Stimulated activated CD8-positive, alpha-beta memory T cell treated with anti-CD3 and anti-CD28 coated beads, Interleukin-4, amount 100 ng/mL, for 24 hours (primary cell): ENCODE measurements around the gene MSGN1.

Source experiments
- DNase-seq: peaks from one replicate; pipeline ENCODE4 v3.0.0-alpha.2; 2020; ENCODE audit warnings: low read depth

MSGN1 gene

DNA sequence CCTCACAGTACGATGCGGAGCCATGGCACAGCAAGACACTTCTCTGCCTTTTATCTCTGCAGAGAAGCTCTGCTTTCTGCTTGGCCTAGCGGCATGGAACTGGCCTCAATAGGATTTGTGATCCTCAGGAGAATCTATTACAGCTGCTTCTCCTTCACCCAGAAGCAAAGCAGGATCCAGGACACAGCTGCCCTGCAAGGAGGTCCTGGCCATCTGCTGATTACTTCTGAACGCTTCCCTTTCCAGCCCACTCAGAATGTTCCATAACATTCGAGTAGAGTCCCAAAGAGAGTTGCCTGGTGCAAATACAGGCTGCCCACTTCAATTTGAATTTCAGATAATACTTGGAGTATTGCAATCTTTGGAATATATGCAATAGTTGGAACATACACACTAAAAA, 33.0 kb downstream of the MSGN1 start:
- DNase-seq = no peak

DNA sequence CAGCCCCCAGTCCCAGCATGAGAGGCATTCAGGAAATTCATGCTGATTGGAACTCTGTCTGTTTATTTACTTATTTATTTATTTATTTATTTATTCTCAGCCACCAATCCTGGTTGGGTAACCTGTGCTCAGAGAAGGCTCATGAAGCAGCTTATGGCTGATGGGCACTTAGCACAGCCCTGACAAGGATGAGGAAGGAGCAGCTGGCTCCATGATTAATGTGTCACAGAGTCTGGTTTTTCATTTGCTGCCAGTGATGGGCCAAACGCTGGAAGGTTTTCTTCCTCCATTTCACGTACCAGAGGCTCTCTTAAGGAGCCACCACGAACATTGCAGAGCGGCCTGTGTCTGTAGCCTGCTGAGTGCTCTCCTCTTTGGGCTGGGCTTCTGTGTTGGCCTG, 33.9 kb downstream of the MSGN1 start:
- DNase-seq = no peak

DNA sequence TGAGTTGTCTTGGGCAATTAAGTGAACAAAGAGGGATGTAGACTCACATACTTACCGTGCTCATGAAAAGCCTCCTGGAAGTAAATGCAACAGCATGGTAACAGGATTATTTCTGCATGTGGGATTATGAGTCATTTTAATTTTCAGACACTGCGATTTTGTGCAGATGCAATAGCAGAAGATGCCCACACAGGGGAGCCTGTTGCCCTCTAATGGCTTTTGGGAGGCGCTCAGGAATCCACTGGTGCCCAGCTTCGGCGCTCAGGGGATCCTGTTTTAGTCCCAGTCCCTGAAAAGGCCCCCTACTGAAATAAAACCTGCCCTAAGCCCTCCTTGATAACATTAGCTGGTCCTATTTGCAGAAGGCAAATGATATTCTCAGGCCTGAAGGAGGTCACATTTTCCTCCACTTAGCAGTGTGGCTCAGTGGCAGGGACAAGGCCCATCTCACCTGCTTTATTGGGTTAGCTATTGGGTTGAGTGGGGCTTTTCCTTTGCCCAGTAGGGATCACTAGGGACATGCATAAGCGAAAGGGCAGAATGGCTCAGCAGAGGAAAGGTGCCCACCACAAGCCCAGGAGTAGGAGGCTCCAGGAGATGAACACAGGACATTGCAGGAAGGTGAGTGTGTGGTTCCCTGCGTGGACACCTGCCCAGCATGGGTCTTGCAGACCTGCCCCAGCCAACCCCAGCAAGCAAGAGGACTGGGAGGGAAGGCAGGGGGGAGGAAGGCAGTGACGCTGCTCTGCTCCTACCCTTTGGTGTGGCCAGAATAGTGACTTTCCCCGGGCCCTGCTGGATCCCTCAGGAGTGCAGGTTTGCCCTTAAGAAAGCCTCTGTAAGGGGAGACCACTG, 35.7 kb downstream of the MSGN1 start:
- no peak for DNase-seq

DNA sequence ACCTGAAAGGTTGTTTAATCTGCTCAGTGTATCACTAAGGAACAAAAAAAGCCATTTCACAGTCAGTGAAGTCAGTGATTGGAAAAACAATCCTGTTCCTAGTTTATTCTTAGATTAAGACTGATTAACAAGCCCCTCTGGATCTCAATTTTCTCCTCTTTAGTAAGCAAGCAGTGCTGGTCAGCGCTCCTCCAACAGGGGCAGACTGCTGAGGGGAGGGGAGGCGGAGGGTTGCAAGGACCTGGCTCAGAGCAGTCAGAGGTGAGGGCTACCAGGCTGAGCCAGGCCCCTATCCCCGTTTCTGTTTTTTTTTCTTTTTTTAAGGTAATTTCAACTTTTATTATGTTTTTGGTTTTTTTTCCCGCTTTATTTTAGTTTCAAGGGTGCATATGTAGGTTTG, 37.5 kb downstream of the MSGN1 start:
- DNase-seq = no peak

DNA sequence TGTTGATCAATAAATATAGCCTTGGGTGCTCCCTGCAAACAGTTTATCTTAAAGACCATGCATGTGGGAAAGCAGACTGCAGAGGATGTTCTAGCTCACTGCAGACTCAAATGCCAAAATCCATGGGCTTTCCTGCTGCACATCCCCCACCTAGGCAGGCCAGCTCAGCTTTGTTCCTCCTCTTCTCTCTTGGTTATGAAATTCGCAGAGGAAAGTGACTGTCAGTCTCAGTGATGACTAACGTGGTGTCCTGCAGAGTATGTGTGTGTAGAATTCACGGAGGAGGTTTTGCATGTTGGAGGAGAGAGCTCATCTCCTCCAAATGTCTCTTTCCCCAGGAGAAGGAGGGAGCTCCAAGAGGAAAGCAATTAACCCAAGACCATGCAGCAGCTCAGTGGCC, 40.8 kb downstream of the MSGN1 start:
- no peak for DNase-seq

DNA sequence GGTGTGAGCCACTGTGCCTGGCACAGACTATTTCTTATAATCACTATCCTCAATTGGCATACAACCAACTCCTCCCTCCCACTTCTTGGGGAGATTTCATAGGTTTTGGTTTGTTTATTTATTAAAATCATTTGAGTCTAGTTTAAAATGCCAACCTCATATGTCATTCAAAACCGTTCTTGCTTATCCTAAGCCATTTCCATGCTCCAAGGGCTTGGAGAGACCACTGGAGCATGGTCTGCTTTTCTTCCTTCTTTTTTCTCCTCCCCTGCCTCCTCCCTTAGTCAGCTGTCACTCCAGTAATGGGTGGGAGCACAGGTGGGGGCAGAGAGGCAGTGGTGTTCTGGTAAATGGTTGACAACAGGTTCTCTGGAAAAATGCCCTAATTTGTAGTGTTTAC, 41.8 kb downstream of the MSGN1 start:
- no peak for DNase-seq

DNA sequence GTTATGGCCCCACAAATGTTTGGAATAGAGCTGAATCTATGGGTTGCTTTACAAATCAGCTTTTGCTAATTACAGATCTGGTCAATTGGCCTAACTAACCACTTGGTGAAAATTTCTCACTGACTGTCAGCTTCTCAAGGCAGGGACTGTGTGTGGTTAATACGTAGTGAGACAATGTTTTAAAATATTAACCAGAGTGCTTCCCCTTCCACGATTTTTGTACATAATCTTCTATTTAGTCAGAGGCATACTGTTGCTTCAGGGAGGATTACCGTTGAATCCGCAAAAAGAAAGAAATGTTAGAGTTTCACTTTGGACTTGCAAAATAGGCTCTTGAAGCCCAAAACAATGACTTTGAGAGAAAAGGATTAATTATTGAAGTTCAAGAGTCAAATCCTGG, 47.3 kb downstream of the MSGN1 start:
- DNase-seq = no peak

DNA sequence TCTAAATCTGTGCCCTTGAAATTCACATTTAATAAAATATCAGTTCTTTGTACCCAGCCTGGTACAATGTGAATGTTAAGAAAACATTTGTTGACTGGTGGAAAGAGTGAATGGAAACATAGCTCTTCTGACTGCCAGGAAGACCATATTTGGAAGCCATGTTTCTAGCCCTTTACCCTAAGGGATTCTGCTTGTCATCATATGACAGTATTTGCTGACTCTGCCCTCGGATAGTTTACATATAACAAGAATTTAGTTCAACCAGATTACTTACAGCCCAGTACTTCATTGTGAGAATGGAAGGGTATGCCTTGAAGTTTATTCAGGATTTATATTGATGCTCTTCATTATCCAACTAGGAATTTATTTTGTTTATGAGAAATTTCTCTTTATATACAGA, 48.4 kb downstream of the MSGN1 start:
- no peak for DNase-seq

DNA sequence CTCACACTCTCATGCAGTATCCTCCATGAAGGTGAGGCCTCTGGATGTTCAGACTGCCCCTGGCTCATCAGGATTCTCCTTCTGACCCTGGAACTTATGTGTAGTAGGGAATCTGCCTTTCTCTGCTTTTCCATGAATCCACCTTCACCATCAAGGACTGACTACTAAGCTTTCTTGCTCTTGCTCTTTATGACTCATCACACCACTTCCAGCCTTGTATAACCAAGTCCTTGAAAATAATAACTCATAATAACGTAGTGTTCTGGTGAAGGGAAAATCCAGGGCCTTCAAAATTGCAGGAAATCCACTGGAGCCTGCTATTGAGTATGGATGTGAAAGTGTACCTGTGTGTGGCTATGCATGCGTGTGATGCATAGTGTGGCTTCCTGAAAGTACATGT, 50.9 kb downstream of the MSGN1 start:
- no peak for DNase-seq
